GM21526 (cell line): ENCODE results near the gene ILKAP.

Experiments
- ATAC-seq: cut with Tn5 transposase; IDR thresholded peaks from one replicate; pipeline ENCODE4 v1.9.1; 2021; ENCODE audit warnings: moderate library complexity; ENCODE audit not compliant: unreplicated experiment, low FRiP score

Gene ILKAP

DNA sequence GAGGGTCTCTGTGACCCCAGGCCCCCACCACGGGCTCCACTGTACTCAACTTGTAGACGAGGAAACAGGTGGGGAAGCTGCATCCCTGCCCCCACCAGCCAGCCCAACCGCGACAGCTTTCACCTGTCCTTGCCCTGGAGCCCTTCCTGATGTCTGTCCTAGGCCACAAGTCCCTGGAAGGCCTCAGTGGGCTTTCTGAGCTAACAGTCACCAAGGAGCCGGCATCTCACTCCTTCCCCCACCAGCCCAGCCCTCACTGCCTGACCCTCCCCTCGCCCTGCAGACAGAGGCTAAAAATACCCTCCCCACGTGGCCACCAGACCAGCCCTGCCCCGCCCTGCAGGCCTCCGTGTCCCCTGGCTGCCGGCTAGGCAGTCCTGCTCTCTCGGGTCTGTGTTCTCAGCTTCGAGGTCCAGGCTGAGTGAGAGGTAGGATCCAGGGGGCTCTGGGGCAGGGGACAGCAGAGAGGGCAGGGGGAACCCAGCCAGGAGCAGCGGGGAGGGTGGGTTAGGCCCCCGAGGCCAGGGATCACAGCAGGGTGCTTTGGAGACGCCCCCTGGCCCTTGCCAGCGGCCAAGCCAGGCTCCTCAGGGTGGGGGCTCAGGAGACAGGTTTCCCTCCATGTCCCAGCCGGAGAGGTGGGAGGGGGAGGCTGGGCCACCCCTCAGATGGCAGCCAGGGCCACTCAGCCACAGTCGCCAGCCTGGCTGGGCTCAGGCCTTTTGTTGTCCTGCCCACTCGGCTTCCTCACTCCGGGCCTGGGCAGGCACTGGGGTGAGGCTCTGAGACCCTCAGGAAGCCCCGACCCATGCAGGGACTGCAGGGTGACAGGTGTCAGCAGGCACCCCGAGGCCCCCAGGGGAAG is 64.9 kb downstream of the ILKAP start, which contains the start of gene KLHL30:
Gene KLHL30 (plus strand): TSS at position 338 of the 865 bp plus-strand sequence. CDS start 2,087 bp downstream, outside the sequence.
- ATAC-seq = no peak

GRCh38 chr2:238137885-238138284 is 65.6 kb downstream of the ILKAP start:
- no peak for ATAC-seq

GRCh38 chr2:238136820-238137537 is 66.5 kb downstream of the ILKAP start:
- ATAC-seq = no peak

DNA sequence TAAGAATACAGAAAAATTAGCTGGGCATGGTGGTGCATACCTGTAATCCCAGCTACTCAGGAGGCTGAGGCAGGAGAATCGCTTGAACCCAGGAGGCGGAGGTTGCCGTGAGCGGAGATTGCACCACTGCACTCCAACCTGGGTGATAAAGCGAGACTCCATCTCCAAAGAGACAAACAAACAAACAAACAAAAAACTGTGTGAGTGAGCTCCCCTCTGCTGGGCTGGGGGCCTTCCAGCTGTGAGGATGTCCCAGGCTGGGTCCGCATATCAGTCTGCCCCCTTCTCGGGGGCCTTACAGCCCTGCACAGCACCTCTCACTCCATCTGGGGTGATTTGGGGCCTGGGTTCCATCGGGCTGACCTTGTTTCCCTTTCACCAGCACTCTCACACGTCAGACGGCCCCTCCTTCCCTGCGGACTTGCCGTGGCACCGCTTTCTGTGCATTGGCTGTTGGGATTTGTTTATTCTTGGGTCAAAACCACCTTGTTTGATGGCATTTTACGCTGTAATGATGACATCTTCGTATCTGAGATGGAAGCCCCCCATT is 67.8 kb downstream of the ILKAP start:
- ATAC-seq = no peak

DNA sequence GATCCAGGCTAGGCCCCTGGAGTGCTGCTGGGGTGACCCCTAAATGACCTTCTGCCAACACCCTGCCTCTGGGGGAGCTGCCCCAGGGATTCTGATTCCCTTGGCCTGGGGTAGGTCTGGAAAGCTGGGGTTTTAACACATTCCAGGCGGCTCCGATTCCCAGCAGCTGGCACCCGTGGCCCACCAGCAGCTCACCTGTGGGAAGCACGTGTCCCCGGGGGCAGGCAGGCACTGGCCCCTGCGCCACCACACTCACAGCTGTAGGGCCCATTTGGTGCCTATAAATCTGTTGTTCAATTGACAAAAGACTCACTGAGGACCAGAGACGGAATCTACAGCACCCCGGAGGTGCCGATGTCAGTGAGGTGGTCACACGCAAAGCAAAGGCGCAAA is 69.1 kb downstream of the ILKAP start:
- no peak for ATAC-seq

- no peak for ATAC-seq
Measured at GRCh38 chr2:238133499-238134392, 69.7 kb downstream of the ILKAP start.

GRCh38 chr2:238132463-238133450 is 70.7 kb downstream of the ILKAP start:
- ATAC-seq = no peak

- ATAC-seq = no peak
Measured at GRCh38 chr2:238131761-238132462, 71.6 kb downstream of the ILKAP start.

DNA sequence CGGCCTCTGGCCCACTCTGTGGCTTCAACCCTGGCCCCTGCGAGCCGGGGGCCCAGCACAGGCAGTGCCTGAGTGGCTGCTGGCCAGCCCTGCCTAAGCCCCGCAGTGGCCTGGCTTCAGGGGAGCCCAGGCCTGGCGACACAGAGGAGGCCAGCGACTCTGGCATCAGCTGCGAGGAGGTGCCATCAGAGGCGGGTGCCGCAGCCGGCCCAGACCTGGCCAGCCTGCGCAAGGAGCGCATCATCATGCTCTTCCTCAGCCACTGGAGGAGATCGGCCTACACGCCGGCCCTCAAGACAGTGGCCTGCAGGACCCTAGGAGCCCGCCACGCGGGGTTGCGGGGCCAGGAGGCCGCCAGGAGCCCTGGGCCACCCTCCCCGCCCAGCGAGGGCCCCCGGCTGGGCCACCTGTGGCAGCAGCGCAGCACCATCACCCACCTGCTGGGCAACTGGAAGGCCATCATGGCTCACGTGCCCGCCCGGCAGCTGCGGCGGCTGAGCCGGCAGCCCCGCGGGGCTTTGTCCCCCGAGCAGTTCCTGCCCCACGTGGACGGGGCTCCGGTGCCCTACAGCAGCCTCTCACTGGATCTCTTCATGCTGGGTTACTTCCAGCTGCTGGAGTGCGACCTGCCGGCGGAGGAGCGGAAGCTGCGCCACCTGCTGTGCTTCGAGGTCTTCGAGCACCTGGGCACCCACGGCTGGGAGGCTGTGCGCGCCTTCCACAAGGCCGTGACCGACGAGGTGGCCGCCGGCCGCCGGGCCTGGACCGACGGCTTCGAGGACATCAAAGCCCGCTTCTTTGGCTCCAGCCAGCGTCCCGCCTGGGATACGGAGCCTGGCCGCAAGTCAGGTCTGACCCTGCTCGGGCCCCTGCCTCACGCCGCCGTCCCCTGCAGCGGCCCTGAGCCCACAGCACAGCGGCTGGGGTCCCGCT is 72.5 kb downstream of the ILKAP start:
- no peak for ATAC-seq

GRCh38 chr2:238130111-238130695 is 73.3 kb downstream of the ILKAP start:
- ATAC-seq = no peak

- ATAC-seq = no peak
Measured at GRCh38 chr2:238129166-238130010, 74.1 kb downstream of the ILKAP start.

DNA sequence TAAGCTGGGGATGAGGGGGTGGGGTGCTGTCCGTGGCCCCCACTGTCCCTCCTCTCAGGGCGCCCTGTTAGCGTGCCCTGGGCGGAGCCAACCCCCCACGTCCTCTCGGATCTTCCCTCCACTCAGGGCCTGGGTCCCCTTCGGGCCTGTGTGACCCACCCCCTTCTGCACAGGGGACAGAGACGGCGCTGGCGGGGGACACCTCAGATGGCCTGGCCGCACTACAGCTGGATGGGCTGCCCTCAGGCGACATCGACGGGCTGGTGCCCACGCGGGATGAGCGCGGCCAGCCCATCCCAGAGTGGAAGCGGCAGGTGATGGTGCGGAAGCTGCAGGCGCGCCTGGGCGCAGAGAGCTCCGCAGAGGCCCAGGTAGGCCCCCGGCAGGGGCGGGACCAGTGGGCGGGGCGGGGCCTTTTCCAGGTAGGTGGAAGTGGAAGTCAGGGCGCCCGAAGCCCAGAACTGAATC is 74.9 kb downstream of the ILKAP start:
- no peak for ATAC-seq

- no peak for ATAC-seq
Measured at GRCh38 chr2:238128061-238128440, 75.4 kb downstream of the ILKAP start.

- no peak for ATAC-seq
Measured at GRCh38 chr2:238127165-238128060, 76.1 kb downstream of the ILKAP start.

- ATAC-seq = no peak
Measured at GRCh38 chr2:238126775-238127164, 76.7 kb downstream of the ILKAP start.
